HepG2 (cell line): ENCODE measurements around the gene ACSL1. TPM values are rescaled to one million over a fixed set of nuclear protein-coding genes. Genes with fewer than 3 reads are reported as not detected.

Experiments used
- BRCA1 ChIP-seq: sonication (generic); formaldehyde crosslinking; IDR thresholded peaks from 2 replicates; pipeline ENCODE4 v1.4.0; 2020; ENCODE audit warnings: missing genetic modification reagents
- CBFB ChIP-seq: sonication (generic); formaldehyde crosslinking; IDR thresholded peaks from 2 replicates; pipeline ENCODE4 v1.4.0; 2020; ENCODE audit warnings: missing genetic modification reagents
- CHD2 ChIP-seq: IDR thresholded peaks from 2 replicates; pipeline ENCODE4 v1.6.1; 2011; ENCODE audit warnings: low read depth, low read length, improper control_type of control experiment
- E2F2 ChIP-seq: sonication (generic); formaldehyde crosslinking; IDR thresholded peaks from 2 replicates; pipeline ENCODE4 v1.4.0; 2020; ENCODE audit warnings: missing genetic modification reagents, borderline replicate concordance
- ETV5 ChIP-seq: IDR thresholded peaks from 2 replicates; pipeline ENCODE4 v1.6.1; 2018; ENCODE audit warnings: missing biosample characterization, missing genetic modification reagents, inconsistent platforms, borderline replicate concordance
- HOXD1 ChIP-seq: sonication (generic); formaldehyde crosslinking; IDR thresholded peaks from 2 replicates; pipeline ENCODE4 v1.5.0; 2020; ENCODE audit warnings: missing genetic modification reagents
- KDM3A ChIP-seq: IDR thresholded peaks from 2 replicates; pipeline ENCODE4 v1.6.1; 2018; ENCODE audit warnings: low read depth, missing compliant biosample characterization
- KDM4B ChIP-seq: sonication (generic); formaldehyde crosslinking; IDR thresholded peaks from 2 replicates; pipeline ENCODE4 v1.4.0; 2020; ENCODE audit warnings: missing genetic modification reagents
- KLF16 ChIP-seq, 2 experiments: sonication (generic) in 1 of 2; formaldehyde crosslinking in 1 of 2; IDR thresholded peaks; 2 replicates each; pipeline versions ENCODE4 v1.6.1 to v1.8.0; 2016 to 2023; ENCODE audit warnings: missing genetic modification reagents in 2 of 2, missing compliant biosample characterization in 1 of 2
- PHF21A ChIP-seq: sonication (generic); formaldehyde crosslinking; IDR thresholded peaks from 2 replicates; pipeline ENCODE4 v1.5.0; 2020; ENCODE audit warnings: mild to moderate bottlenecking, missing genetic modification reagents
- POGK ChIP-seq: sonication (generic); formaldehyde crosslinking; conservative IDR thresholded peaks from 2 replicates; pipeline ENCODE4 v1.8.0; 2022; ENCODE audit warnings: mild to moderate bottlenecking, moderate library complexity, missing genetic modification reagents
- RXRB ChIP-seq: IDR thresholded peaks from 2 replicates; pipeline ENCODE4 v1.6.1; 2016; ENCODE audit warnings: borderline replicate concordance, missing genetic modification reagents, missing compliant biosample characterization
- TRIM24 ChIP-seq: sonication (generic); formaldehyde crosslinking; IDR thresholded peaks from 2 replicates; pipeline ENCODE4 v1.8.0; 2022; ENCODE audit warnings: mild to moderate bottlenecking, missing genetic modification reagents
- ZBTB20 ChIP-seq: sonication (generic); formaldehyde crosslinking; IDR thresholded peaks from 2 replicates; pipeline ENCODE4 v1.8.1; 2023; ENCODE audit warnings: missing genetic modification reagents, low read depth, mild to moderate bottlenecking, borderline replicate concordance
- ZMAT5 ChIP-seq: sonication (generic); formaldehyde crosslinking; IDR thresholded peaks from 2 replicates; pipeline ENCODE4 v1.5.0; 2020; ENCODE audit warnings: mild to moderate bottlenecking, low read depth, missing genetic modification reagents, borderline replicate concordance
- ZNF230 ChIP-seq: sonication (generic); formaldehyde crosslinking; IDR thresholded peaks from 2 replicates; pipeline ENCODE4 v1.4.0; 2020; ENCODE audit warnings: mild to moderate bottlenecking, missing genetic modification reagents
- ZNF562 ChIP-seq: sonication (generic); formaldehyde crosslinking; IDR thresholded peaks from 2 replicates; pipeline ENCODE4 v1.8.0; 2022; ENCODE audit warnings: missing genetic modification reagents, borderline replicate concordance
- ZNF574 ChIP-seq: sonication (generic); formaldehyde crosslinking; IDR thresholded peaks from 2 replicates; pipeline ENCODE4 v1.4.0; 2020; ENCODE audit warnings: missing genetic modification reagents
- ZNF614 ChIP-seq: IDR thresholded peaks from 2 replicates; pipeline ENCODE4 v1.6.1; 2018; ENCODE audit warnings: missing biosample characterization, missing genetic modification reagents, inconsistent platforms, borderline replicate concordance
- ZNF619 ChIP-seq: sonication (generic); formaldehyde crosslinking; IDR thresholded peaks from 2 replicates; pipeline ENCODE4 v1.4.0; 2020; ENCODE audit warnings: mild to moderate bottlenecking, missing genetic modification reagents
- ZNF670 ChIP-seq: sonication (generic); formaldehyde crosslinking; IDR thresholded peaks from 2 replicates; pipeline ENCODE4 v1.8.0; 2022; ENCODE audit warnings: mild to moderate bottlenecking, missing genetic modification reagents, borderline replicate concordance
- ZNF839 ChIP-seq: sonication (generic); formaldehyde crosslinking; IDR thresholded peaks from 2 replicates; pipeline ENCODE4 v1.4.0; 2020; ENCODE audit warnings: missing genetic modification reagents, mild to moderate bottlenecking, borderline replicate concordance
- ZSCAN31 ChIP-seq: sonication (generic); formaldehyde crosslinking; IDR thresholded peaks from 2 replicates; pipeline ENCODE4 v1.5.0; 2020; ENCODE audit warnings: low read depth, mild to moderate bottlenecking, missing genetic modification reagents
- polyA plus RNA-seq, 8 experiments: library from polyadenylated mRNA; depleted of rRNA in 3 of 8; stranded (reverse) in 7 of 8; unstranded in 1 of 8; fragments of >200 nt; fragmentation: Illumina TruSeq in 4 of 8; extraction: Trizol in 4 of 8; gene quantifications; 2 replicates each; pipeline versions ENCODE4 v1.2.1 to v1.2.3, GENCODE V29; 2011 to 2016; ENCODE audit warnings: low read depth in 4 of 8, missing spikeins in 1 of 8, mixed read lengths in 1 of 8; ENCODE audit not compliant: insufficient read depth in 1 of 8
- total RNA-seq, 5 experiments: library from RNA; depleted of rRNA; stranded (reverse); fragments of >200 nt; fragmentation: Illumina TruSeq; extraction: Trizol; gene quantifications; 2 replicates each; pipeline ENCODE4 v1.2.3, GENCODE V29; 2016; ENCODE audit warnings: low read depth in 1 of 5

Gene ACSL1
- total and polyA plus RNA-seq, 2 of the 13 experiments (the other 11 are each of a cell fraction or from before 2014, with no cell fraction given) = 10.0 to 29.8 TPM

- TF ChIP-seq E2F2 (CRISPR knock-in tag) (peak; percentile 88; the same call in 1 of the 2 replicates), PHF21A (CRISPR knock-in tag) (peak; percentile 93), HOXD1 (CRISPR knock-in tag) (peak; percentile 90), KLF16 (CRISPR knock-in tag; IDR thresholded peaks at IDR 0.05) (peak; percentile 45 to 96; a peak in 2 of 4 replicates), TRIM24 (CRISPR knock-in tag) (no peak), ZNF614 (CRISPR knock-in tag) (peak; percentile 98), ZBTB20 (peak; percentile 98), ZNF670 (peak; percentile 97), CHD2 (peak; percentile 64; the same call in 1 of the 2 replicates), KDM3A (CRISPR knock-in tag) (peak; percentile 82; the same call in 1 of the 2 replicates), ZNF230 (CRISPR knock-in tag) (peak; percentile 78), ZSCAN31 (CRISPR knock-in tag) (peak; percentile 91), ZNF562 (peak; percentile 87; the same call in 1 of the 2 replicates), ETV5 (CRISPR knock-in tag) (peak; percentile 82), ZNF574 (peak; percentile 91), BRCA1 (CRISPR knock-in tag) (peak; percentile 93), ZNF839 (CRISPR knock-in tag) (no peak), CBFB (CRISPR knock-in tag) (peak; percentile 90), ZNF619 (peak; percentile 97), POGK (CRISPR knock-in tag) (peak; percentile 99), RXRB (CRISPR knock-in tag) (peak; percentile 88), KDM4B (peak; percentile 91), ZMAT5 (CRISPR knock-in tag) (no peak)
Observed at GRCh38 chr4:184733654-184734524, 91.9 kb downstream of the ACSL1 start, which contains the start of gene CENPU (continued).
